ENCODE measurements around the gene CFAP119. TPM values are rescaled to one million over a fixed set of nuclear protein-coding genes. Genes with fewer than 3 reads are reported as not detected.

The CFAP119 gene
- total and polyA plus RNA-seq, 2 experiments from 2014 or later, result 5.0 to 6.1 TPM

GRCh38 chr16:30775392-30776188 lies 13.7 kb upstream of the CFAP119 start:
- peak overlapping the region; percentile 50 for H3K4me3 ChIP-seq
- H2AFZ ChIP-seq, result peak overlapping the region; percentile 22
- H3K4me2 ChIP-seq, result peak overlapping the region; percentile 92
- peak overlapping the region; percentile 97 for H3K27ac ChIP-seq
- H3K9me2 ChIP-seq (replicated peaks; ENCODE audit: insufficient read depth), result no peaks in the 10 kb centered on the region
- H3K4me1 ChIP-seq (ENCODE audit: insufficient read depth), result peaks cover 19% of the 10 kb centered on the region
- no peaks in the 10 kb centered on the region for H4K20me1 ChIP-seq (ENCODE audit: insufficient read depth, poor library complexity, severe bottlenecking)
- no peaks in the 10 kb centered on the region for H3K36me3 ChIP-seq (replicated peaks; ENCODE audit: insufficient read depth, low read depth)
- DNase-seq (ENCODE audit: low spot score), result peak; percentile 89
- WGBS (ENCODE audit: low lambda C conversion rate, missing lambda C conversion rate), result 1% methylated on average over 79 of the region's 81 CpGs
- no peaks in the 10 kb centered on the region for H3K9me3 ChIP-seq (ENCODE audit: low read depth)
- H3K27me3 ChIP-seq, result no peaks in the 10 kb centered on the region
- peaks cover 10% of the 10 kb centered on the region for H3K79me2 ChIP-seq
- TF ChIP-seq, protein P1, sequence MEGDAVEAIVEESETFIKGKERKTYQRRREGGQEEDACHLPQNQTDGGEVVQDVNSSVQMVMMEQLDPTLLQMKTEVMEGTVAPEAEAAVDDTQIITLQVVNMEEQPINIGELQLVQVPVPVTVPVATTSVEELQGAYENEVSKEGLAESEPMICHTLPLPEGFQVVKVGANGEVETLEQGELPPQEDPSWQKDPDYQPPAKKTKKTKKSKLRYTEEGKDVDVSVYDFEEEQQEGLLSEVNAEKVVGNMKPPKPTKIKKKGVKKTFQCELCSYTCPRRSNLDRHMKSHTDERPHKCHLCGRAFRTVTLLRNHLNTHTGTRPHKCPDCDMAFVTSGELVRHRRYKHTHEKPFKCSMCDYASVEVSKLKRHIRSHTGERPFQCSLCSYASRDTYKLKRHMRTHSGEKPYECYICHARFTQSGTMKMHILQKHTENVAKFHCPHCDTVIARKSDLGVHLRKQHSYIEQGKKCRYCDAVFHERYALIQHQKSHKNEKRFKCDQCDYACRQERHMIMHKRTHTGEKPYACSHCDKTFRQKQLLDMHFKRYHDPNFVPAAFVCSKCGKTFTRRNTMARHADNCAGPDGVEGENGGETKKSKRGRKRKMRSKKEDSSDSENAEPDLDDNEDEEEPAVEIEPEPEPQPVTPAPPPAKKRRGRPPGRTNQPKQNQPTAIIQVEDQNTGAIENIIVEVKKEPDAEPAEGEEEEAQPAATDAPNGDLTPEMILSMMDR (IDR thresholded peaks at IDR 0.05; ENCODE audit: poor library complexity), result no peak
- TF ChIP-seq EZH2 (IDR thresholded peaks at IDR 0.05; ENCODE audit: borderline replicate concordance), result no peak
- no peak for TF ChIP-seq EZH2phosphoT487 (IDR thresholded peaks at IDR 0.05; ENCODE audit: low read depth, severe bottlenecking, unreplicated experiment)

DNA sequence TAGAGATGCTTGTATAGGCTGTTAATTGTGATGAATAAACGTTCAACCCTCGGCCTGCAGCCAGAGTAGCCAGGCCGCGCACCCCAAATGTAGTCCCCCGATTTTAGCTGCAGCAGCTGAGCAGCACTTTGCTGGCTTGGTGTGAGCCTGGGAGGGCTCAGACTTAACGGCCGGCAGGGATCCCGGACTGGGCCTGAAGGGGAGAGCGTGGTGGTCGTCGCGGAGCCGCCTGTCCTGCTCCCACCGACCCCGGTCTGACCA lies 13.2 kb upstream of the CFAP119 start:
- Histone ChIP-seq H4K20me1 (ENCODE audit: insufficient read depth, poor library complexity, severe bottlenecking) (no peaks in the 10 kb centered on the region), H3K9me3 (ENCODE audit: low read depth) (no peaks in the 10 kb centered on the region), H3K36me3 (replicated peaks; ENCODE audit: insufficient read depth, low read depth) (no peaks in the 10 kb centered on the region), H3K4me2 (peak overlapping the region; percentile 92), H3K27ac (peak overlapping the region; percentile 97), H3K27me3 (no peaks in the 10 kb centered on the region), H3K4me1 (ENCODE audit: insufficient read depth) (peaks cover 19% of the 10 kb centered on the region), H3K4me3 (no peak overlapping the region), H3K9me2 (replicated peaks; ENCODE audit: insufficient read depth) (no peaks in the 10 kb centered on the region), H3K79me2 (peaks cover 10% of the 10 kb centered on the region), H2AFZ (no peak overlapping the region)
- WGBS (ENCODE audit: low lambda C conversion rate, missing lambda C conversion rate), result 16% methylated on average over 15 of the region's 15 CpGs
- no peak for TF ChIP-seq EZH2phosphoT487 (IDR thresholded peaks at IDR 0.05; ENCODE audit: low read depth, severe bottlenecking, unreplicated experiment)
- no peak for DNase-seq (ENCODE audit: low spot score)

GRCh38 chr16:30774367-30775130 lies 12.7 kb upstream of the CFAP119 start:
- H3K27ac ChIP-seq, result peak overlapping the region; percentile 97
- DNase-seq (ENCODE audit: low spot score), result no peak
- no peak overlapping the region for H2AFZ ChIP-seq
- H3K36me3 ChIP-seq (replicated peaks; ENCODE audit: insufficient read depth, low read depth), result no peaks in the 10 kb centered on the region
- peaks cover 19% of the 10 kb centered on the region for H3K4me1 ChIP-seq (ENCODE audit: insufficient read depth)
- H3K9me3 ChIP-seq (ENCODE audit: low read depth), result no peaks in the 10 kb centered on the region
- WGBS (ENCODE audit: low lambda C conversion rate, missing lambda C conversion rate), result 80% methylated on average over 8 of the region's 8 CpGs
- H3K4me2 ChIP-seq, result peak overlapping the region; percentile 92
- TF ChIP-seq, protein P1 (IDR thresholded peaks at IDR 0.05; ENCODE audit: poor library complexity), result no peak
- TF ChIP-seq EZH2 (IDR thresholded peaks at IDR 0.05; ENCODE audit: borderline replicate concordance) (no peak), EZH2phosphoT487 (IDR thresholded peaks at IDR 0.05; ENCODE audit: low read depth, severe bottlenecking, unreplicated experiment) (no peak)
- H3K4me3 ChIP-seq, result no peak overlapping the region
- H4K20me1 ChIP-seq (ENCODE audit: insufficient read depth, poor library complexity, severe bottlenecking), result no peaks in the 10 kb centered on the region
- no peaks in the 10 kb centered on the region for H3K9me2 ChIP-seq (replicated peaks; ENCODE audit: insufficient read depth)
- no peaks in the 10 kb centered on the region for H3K27me3 ChIP-seq
- peaks cover 10% of the 10 kb centered on the region for H3K79me2 ChIP-seq

DNA sequence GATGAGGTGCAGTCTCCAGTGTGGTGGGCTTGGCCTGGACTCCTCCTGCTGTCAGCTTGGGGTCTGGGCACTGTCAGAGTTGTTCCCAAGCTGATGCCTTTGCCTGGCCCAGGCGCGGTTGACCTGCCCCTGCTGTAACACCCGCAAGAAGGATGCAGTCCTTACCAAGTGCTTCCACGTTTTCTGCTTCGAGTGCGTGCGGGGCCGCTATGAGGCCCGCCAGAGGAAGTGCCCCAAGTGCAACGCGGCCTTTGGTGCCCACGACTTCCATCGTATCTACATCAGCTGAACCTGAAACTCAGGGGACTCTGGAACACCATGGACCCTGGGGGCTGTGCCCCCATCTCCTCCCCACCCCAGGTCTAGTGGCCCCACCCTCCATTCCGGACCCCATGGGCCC lies 12.0 kb upstream of the CFAP119 start:
- Histone ChIP-seq H3K27ac (no peak overlapping the region), H3K4me2 (no peak overlapping the region), H3K4me1 (ENCODE audit: insufficient read depth) (peaks cover 19% of the 10 kb centered on the region), H3K9me2 (replicated peaks; ENCODE audit: insufficient read depth) (no peaks in the 10 kb centered on the region), H3K4me3 (no peak overlapping the region), H2AFZ (no peak overlapping the region), H3K27me3 (no peaks in the 10 kb centered on the region), H3K79me2 (peaks cover 7% of the 10 kb centered on the region), H3K36me3 (replicated peaks; ENCODE audit: insufficient read depth, low read depth) (no peaks in the 10 kb centered on the region), H3K9me3 (ENCODE audit: low read depth) (no peaks in the 10 kb centered on the region), H4K20me1 (ENCODE audit: insufficient read depth, poor library complexity, severe bottlenecking) (no peaks in the 10 kb centered on the region)
- WGBS (ENCODE audit: low lambda C conversion rate, missing lambda C conversion rate), result 93% methylated on average over 14 of the region's 14 CpGs
- no peak for DNase-seq (ENCODE audit: low spot score)
- no peak for TF ChIP-seq EZH2phosphoT487 (IDR thresholded peaks at IDR 0.05; ENCODE audit: low read depth, severe bottlenecking, unreplicated experiment)
- TF ChIP-seq, protein P1 (IDR thresholded peaks at IDR 0.05; ENCODE audit: poor library complexity), result no peak
- TF ChIP-seq EZH2 (IDR thresholded peaks at IDR 0.05; ENCODE audit: borderline replicate concordance), result no peak

All from hepatocyte (in vitro differentiated cells).